Bronchial epithelial cell (primary cell): Measurements from ENCODE around the gene EYS. TPM values are rescaled to one million over a fixed set of nuclear protein-coding genes. Genes with fewer than 3 reads are reported as not detected.
"Not testable (repeated sequence)": the region's sequence is repeated elsewhere in the genome, so short reads cannot be mapped to it uniquely, and the experiment has no call there.

Experiments
- DNase-seq: peaks from one replicate; pipeline ENCODE4 v3.0.0-alpha.2; 2010; ENCODE audit warnings: low read depth
- FAIRE-seq: peaks from 2 replicates; lab custom pipeline; 2011; peaks lifted over from hg19 to GRCh38; lab: Jason Lieb, UNC
- H3K27me3 ChIP-seq: 2 replicates; pipeline ENCODE4 v1.5.1; 2011; ENCODE audit warnings: low read length; ENCODE audit not compliant: control insufficient read depth, insufficient read depth
- H3K36me3 ChIP-seq: 2 replicates; pipeline ENCODE4 v1.5.1; 2011; ENCODE audit warnings: low read length; ENCODE audit not compliant: control insufficient read depth, insufficient read depth
- H3K4me3 ChIP-seq: 2 replicates; pipeline ENCODE4 v1.5.1; 2011; ENCODE audit warnings: mild to moderate bottlenecking, low read depth, low read length, control low read depth
- CTCF ChIP-seq: IDR thresholded peaks from 2 replicates; pipeline ENCODE4 v1.5.1; 2011; ENCODE audit warnings: mild to moderate bottlenecking, moderate library complexity, low read length, control low read depth, inconsistent platforms; ENCODE audit not compliant: insufficient read depth, severe bottlenecking
- total RNA-seq: library from RNA; depleted of rRNA; stranded (reverse); fragments of >200 nt; gene quantifications from 2 replicates; pipeline ENCODE4 v1.2.1, GENCODE V29; 2014

The EYS gene
- total RNA-seq, 1 donor from 2014 or later = 0.53 TPM

GRCh38 chr6:64482631-64483030, 1224.4 kb downstream of the EYS start:
- no peaks in the 10 kb centered on the region for H3K36me3 ChIP-seq
- no peak for TF ChIP-seq CTCF
- H3K27me3 ChIP-seq = no peaks in the 10 kb centered on the region
- no peak for FAIRE-seq
- DNase-seq = no peak
- no peak overlapping the region for H3K4me3 ChIP-seq

GRCh38 chr6:64479134-64479533, 1227.9 kb downstream of the EYS start:
- Histone ChIP-seq H3K27me3 (no peaks in the 10 kb centered on the region), H3K4me3 (no peak overlapping the region), H3K36me3 (no peaks in the 10 kb centered on the region)
- FAIRE-seq (no peak), DNase-seq (no peak)
- TF ChIP-seq CTCF = no peak

- H3K36me3 ChIP-seq = no peaks in the 10 kb centered on the region
- H3K27me3 ChIP-seq = no peaks in the 10 kb centered on the region
- DNase-seq (no peak), FAIRE-seq (no peak)
- H3K4me3 ChIP-seq = no peak overlapping the region
- no peak for TF ChIP-seq CTCF
These were observed 1229.6 kb downstream of the EYS start for GRCh38 chr6:64477391-64477790.

- Histone ChIP-seq H3K36me3 (no peaks in the 10 kb centered on the region), H3K4me3 (no peak overlapping the region), H3K27me3 (no peaks in the 10 kb centered on the region)
- DNase-seq = no peak
- FAIRE-seq = no peak
- TF ChIP-seq CTCF = no peak
These were observed 1230.1 kb downstream of the EYS start for GRCh38 chr6:64476935-64477334.

- FAIRE-seq, H3K27me3 ChIP-seq, H3K4me3 ChIP-seq, H3K36me3 ChIP-seq, DNase-seq: not testable (repeated sequence)
- TF ChIP-seq CTCF = peak; percentile 41
These were observed 1237.6 kb downstream of the EYS start for GRCh38 chr6:64469405-64469804.

- no peak for TF ChIP-seq CTCF
- FAIRE-seq = no peak
- no peak for DNase-seq
These were observed 1239.4 kb downstream of the EYS start for GRCh38 chr6:64467656-64468055.

More at GRCh38 chr6:64467656-64468055, 1239.4 kb downstream of the EYS start:
- Histone ChIP-seq H3K4me3 (no peak overlapping the region), H3K27me3 (no peaks in the 10 kb centered on the region), H3K36me3 (no peaks in the 10 kb centered on the region)
